Liver (tissue), 9 donors: Measurements from ENCODE around the gene DSG2. TPM values are rescaled to one million over a fixed set of nuclear protein-coding genes. Genes with fewer than 3 reads are reported as not detected.

Experiments used
- DNase-seq: peaks from one replicate; pipeline ENCODE4 v3.0.0-alpha.2; 2017; ENCODE audit warnings: low spot score
- H3K27ac ChIP-seq, 2 donors: one replicate each; pipeline ENCODE4 v1.7.0; 2013; ENCODE audit warnings: inconsistent platforms in 2 of 2, low read length in 2 of 2, control low read depth in 1 of 2, low read depth in 1 of 2, mild to moderate bottlenecking in 1 of 2
- H3K27me3 ChIP-seq, 4 donors: one replicate each; pipeline versions ENCODE4 v1.6.1 to v1.7.0; 2013; ENCODE audit warnings: low read length in 3 of 4, inconsistent platforms in 1 of 4, mild to moderate bottlenecking in 1 of 4, moderate library complexity in 1 of 4; ENCODE audit not compliant: control insufficient read depth in 4 of 4, insufficient read depth in 4 of 4
- H3K36me3 ChIP-seq, 4 donors: one replicate each; pipeline versions ENCODE4 v1.6.1 to v1.7.0; 2013; ENCODE audit warnings: low read length in 3 of 4, mild to moderate bottlenecking in 3 of 4, low read depth in 1 of 4, moderate library complexity in 1 of 4; ENCODE audit not compliant: control insufficient read depth in 4 of 4, insufficient read depth in 3 of 4
- H3K4me1 ChIP-seq, 4 donors: one replicate each; pipeline versions ENCODE4 v1.6.1 to v1.7.0; 2013; ENCODE audit warnings: low read length in 3 of 4, mild to moderate bottlenecking in 3 of 4, moderate library complexity in 1 of 4; ENCODE audit not compliant: control insufficient read depth in 4 of 4, insufficient read depth in 4 of 4
- H3K4me3 ChIP-seq, 3 donors: one replicate each; pipeline versions ENCODE4 v1.6.1 to v1.7.0; 2013; ENCODE audit warnings: low read length in 3 of 3, control low read depth in 1 of 3, low read depth in 1 of 3, mild to moderate bottlenecking in 1 of 3
- H3K9ac ChIP-seq, 2 donors: one replicate each; pipeline ENCODE4 v1.7.0; 2013; ENCODE audit warnings: low read length in 2 of 2, mild to moderate bottlenecking in 2 of 2, moderate library complexity in 2 of 2, control low read depth in 1 of 2, low read depth in 1 of 2
- H3K9me3 ChIP-seq, 4 donors: one replicate each; pipeline versions ENCODE4 v1.6.1 to v1.7.0; 2013; ENCODE audit warnings: low read length in 3 of 4; ENCODE audit not compliant: control insufficient read depth in 4 of 4
- ATF3 ChIP-seq: IDR thresholded peaks from 2 replicates; pipeline ENCODE4 v1.6.1; 2016; ENCODE audit warnings: antibody characterized with exemption
- CTCF ChIP-seq: fragments of 150-350 bp; IDR thresholded peaks from 2 replicates; pipeline ENCODE4 v1.5.1; 2017; ENCODE audit warnings: improper control_type of control experiment, low read depth, low read length; ENCODE audit not compliant: missing input control
- FOXA1 ChIP-seq: IDR thresholded peaks from 2 replicates; pipeline ENCODE4 v1.6.1; 2016; ENCODE audit warnings: antibody characterized with exemption
- FOXA2 ChIP-seq: IDR thresholded peaks from 2 replicates; pipeline ENCODE4 v1.6.1; 2016; ENCODE audit warnings: antibody characterized with exemption
- GABPA ChIP-seq, 2 donors: IDR thresholded peaks in 1 of 2; conservative IDR thresholded peaks in 1 of 2; 2 replicates each; pipeline ENCODE4 v1.6.1; 2016; ENCODE audit warnings: antibody characterized with exemption in 2 of 2, mild to moderate bottlenecking in 1 of 2, moderate library complexity in 1 of 2
- HNF4A ChIP-seq, 2 donors: conservative IDR thresholded peaks; 2 replicates each; pipeline ENCODE4 v1.6.1; 2016; ENCODE audit warnings: antibody characterized with exemption in 2 of 2, mild to moderate bottlenecking in 2 of 2
- HNF4G ChIP-seq: IDR thresholded peaks from 2 replicates; pipeline ENCODE4 v1.6.1; 2016; ENCODE audit warnings: antibody characterized with exemption
- JUND ChIP-seq, 2 donors: IDR thresholded peaks; 2 replicates each; pipeline ENCODE4 v1.6.1; 2016; ENCODE audit warnings: antibody characterized with exemption in 2 of 2
- MAX ChIP-seq: IDR thresholded peaks from 2 replicates; pipeline ENCODE4 v1.6.1; 2016; ENCODE audit warnings: antibody characterized with exemption
- NR2F2 ChIP-seq: IDR thresholded peaks from 2 replicates; pipeline ENCODE4 v1.6.1; 2016; ENCODE audit warnings: antibody characterized with exemption
- RAD21 ChIP-seq, 2 donors: IDR thresholded peaks; 2 replicates each; pipeline ENCODE4 v1.6.1; 2016; ENCODE audit warnings: antibody characterized with exemption in 2 of 2, mild to moderate bottlenecking in 2 of 2
- REST ChIP-seq: IDR thresholded peaks from 2 replicates; pipeline ENCODE4 v1.6.1; 2016; ENCODE audit warnings: antibody characterized with exemption, mild to moderate bottlenecking
- RXRA ChIP-seq, 2 donors: IDR thresholded peaks; 2 replicates each; pipeline ENCODE4 v1.6.1; 2017 to 2018; ENCODE audit warnings: antibody characterized with exemption in 2 of 2, mild to moderate bottlenecking in 1 of 2
- SP1 ChIP-seq: IDR thresholded peaks from 2 replicates; pipeline ENCODE4 v1.6.1; 2018; ENCODE audit warnings: antibody characterized with exemption, mild to moderate bottlenecking
- TAF1 ChIP-seq: conservative IDR thresholded peaks from 2 replicates; pipeline ENCODE4 v1.6.1; 2016; ENCODE audit warnings: antibody characterized with exemption, mild to moderate bottlenecking
- YY1 ChIP-seq: IDR thresholded peaks from 2 replicates; pipeline ENCODE4 v1.6.1; 2016; ENCODE audit warnings: antibody characterized with exemption, mild to moderate bottlenecking
- ZBTB33 ChIP-seq: IDR thresholded peaks from 2 replicates; pipeline ENCODE4 v1.6.1; 2016; ENCODE audit warnings: antibody characterized with exemption
- WGBS: extraction: QIAGEN DNeasy Blood & Tissue Kit; methylation state at CpG from one replicate; pipeline ENCODE4 v1.1.7; 2013; 5-methylcytosine and 5-hydroxymethylcytosine counted together
- polyA plus RNA-seq, 2 donors: library from polyadenylated mRNA; stranded (reverse) in 1 of 2; unstranded in 1 of 2; fragments of 200-250 nt in 1 of 2; fragments of >200 nt in 1 of 2; fragmentation: Nextera tagmentation in 1 of 2; extraction: Ambion mirVana in 1 of 2; gene quantifications; one replicate each; pipeline versions ENCODE4 v1.2.1 to v1.2.3, GENCODE V29; 2013 to 2015
- total RNA-seq, 2 donors: library from RNA; depleted of rRNA; stranded (reverse); fragments of >200 nt; gene quantifications; one replicate each; pipeline ENCODE4 v1.2.3, GENCODE V29; 2014
- donor health status: healthy.
- donor health status: healthy.
- donor health status: healthy.
- donor health status: healthy.
- donor health status: healthy.

The DSG2 gene
- total and polyA plus RNA-seq, 4 donors = 5.4 to 13.9 (median 9.6) TPM

GRCh38 chr18:31516437-31516836 is 18.5 kb downstream of the DSG2 start:
- Histone ChIP-seq H3K36me3 (no peaks in the 10 kb centered on the region), H3K4me1 (no peaks in the 10 kb centered on the region), H3K27ac (no peak overlapping the region), H3K9ac (no peak overlapping the region), H3K27me3 (no peaks in the 10 kb centered on the region), H3K9me3 (no peaks in the 10 kb centered on the region), H3K4me3 (no peak overlapping the region)
- no peak for DNase-seq
- 97% methylated on average over 3 of the region's 3 CpGs for WGBS
- TF ChIP-seq ZBTB33 (no peak), HNF4A (conservative IDR thresholded peaks at IDR 0.05) (no peak), SP1 (no peak), MAX (no peak), RXRA (IDR thresholded peaks at IDR 0.05) (no peak), GABPA (IDR thresholded peaks at IDR 0.05 in 1 of 2, conservative IDR thresholded peaks at IDR 0.05 in 1 of 2) (no peak), NR2F2 (no peak), FOXA2 (no peak), HNF4G (no peak), REST (no peak), ATF3 (no peak), TAF1 (no peak), JUND (IDR thresholded peaks at IDR 0.05) (no peak), RAD21 (IDR thresholded peaks at IDR 0.05) (no peak), CTCF (no peak), FOXA1 (no peak), YY1 (no peak)

- Histone ChIP-seq H3K4me1 (no peaks in the 10 kb centered on the region), H3K9me3 (no peaks in the 10 kb centered on the region), H3K27ac (no peak overlapping the region), H3K9ac (no peak overlapping the region), H3K27me3 (no peaks in the 10 kb centered on the region), H3K4me3 (no peak overlapping the region), H3K36me3 (peaks cover 4 to 19% (median 5%) of the 10 kb centered on the region in 4 donors)
- no peak for TF ChIP-seq RAD21 (IDR thresholded peaks at IDR 0.05)
- TF ChIP-seq SP1 = no peak
- TF ChIP-seq RXRA (IDR thresholded peaks at IDR 0.05) = no peak
- TF ChIP-seq MAX = no peak
- no peak for TF ChIP-seq JUND (IDR thresholded peaks at IDR 0.05)
- no peak for TF ChIP-seq ATF3
- TF ChIP-seq YY1 = no peak
- no peak for TF ChIP-seq HNF4A (conservative IDR thresholded peaks at IDR 0.05)
- no peak for TF ChIP-seq TAF1
- WGBS = 93% methylated on average over 7 of the region's 7 CpGs
- no peak for DNase-seq
These were observed 28.4 kb downstream of the DSG2 start for GRCh38 chr18:31526374-31526773.
